C4-2B (cell line): ENCODE data around the gene KIFBP.

Experiments used
- ZFX ChIP-seq: fragments of 450-650 bp; IDR thresholded peaks from 2 replicates; pipeline ENCODE4 v1.6.1; 2017
- TF ChIP-seq, protein P1 (sequence below): fragments of 450-650 bp; conservative IDR thresholded peaks from 2 replicates; pipeline ENCODE4 v1.5.1; 2017; ENCODE audit warnings: mild to moderate bottlenecking

DNA sequence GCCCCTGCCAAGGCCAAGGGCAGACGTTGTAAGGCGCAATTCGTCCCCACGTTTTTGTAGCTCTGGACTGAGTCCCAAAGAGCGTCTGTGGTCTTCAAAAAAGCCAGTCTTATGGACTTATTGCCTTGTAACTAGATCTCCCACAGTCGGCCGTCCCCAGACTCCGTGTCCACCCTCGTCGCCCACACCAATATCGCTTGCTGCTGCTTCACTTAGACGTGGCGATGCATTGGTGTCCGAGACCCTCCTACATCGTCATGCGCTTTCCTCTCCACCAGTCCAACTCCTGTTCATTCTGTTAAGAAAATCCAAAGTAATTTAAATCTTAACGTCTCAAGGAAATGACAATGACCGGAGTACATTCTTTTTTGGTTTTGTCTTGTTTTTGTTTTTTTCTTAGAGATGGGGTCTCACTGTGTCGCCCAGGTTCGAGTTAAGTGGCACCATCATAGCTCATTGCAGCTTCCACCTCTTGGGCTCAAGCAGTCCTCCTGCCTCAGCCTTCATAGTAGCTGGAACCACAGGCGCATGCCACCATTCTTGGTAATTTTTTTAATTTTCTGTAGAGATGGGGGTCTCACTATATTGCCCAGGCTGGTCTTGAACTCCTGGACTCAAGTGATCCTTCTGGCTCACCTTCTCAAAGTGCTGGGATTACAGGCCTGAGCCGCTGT, 851 bp downstream of the KIFBP start:
- TF ChIP-seq, protein P1, sequence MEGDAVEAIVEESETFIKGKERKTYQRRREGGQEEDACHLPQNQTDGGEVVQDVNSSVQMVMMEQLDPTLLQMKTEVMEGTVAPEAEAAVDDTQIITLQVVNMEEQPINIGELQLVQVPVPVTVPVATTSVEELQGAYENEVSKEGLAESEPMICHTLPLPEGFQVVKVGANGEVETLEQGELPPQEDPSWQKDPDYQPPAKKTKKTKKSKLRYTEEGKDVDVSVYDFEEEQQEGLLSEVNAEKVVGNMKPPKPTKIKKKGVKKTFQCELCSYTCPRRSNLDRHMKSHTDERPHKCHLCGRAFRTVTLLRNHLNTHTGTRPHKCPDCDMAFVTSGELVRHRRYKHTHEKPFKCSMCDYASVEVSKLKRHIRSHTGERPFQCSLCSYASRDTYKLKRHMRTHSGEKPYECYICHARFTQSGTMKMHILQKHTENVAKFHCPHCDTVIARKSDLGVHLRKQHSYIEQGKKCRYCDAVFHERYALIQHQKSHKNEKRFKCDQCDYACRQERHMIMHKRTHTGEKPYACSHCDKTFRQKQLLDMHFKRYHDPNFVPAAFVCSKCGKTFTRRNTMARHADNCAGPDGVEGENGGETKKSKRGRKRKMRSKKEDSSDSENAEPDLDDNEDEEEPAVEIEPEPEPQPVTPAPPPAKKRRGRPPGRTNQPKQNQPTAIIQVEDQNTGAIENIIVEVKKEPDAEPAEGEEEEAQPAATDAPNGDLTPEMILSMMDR, result no peak
- TF ChIP-seq ZFX, result no peak
